ENCODE results near the gene ZNF622.

The ZNF622 gene

DNA sequence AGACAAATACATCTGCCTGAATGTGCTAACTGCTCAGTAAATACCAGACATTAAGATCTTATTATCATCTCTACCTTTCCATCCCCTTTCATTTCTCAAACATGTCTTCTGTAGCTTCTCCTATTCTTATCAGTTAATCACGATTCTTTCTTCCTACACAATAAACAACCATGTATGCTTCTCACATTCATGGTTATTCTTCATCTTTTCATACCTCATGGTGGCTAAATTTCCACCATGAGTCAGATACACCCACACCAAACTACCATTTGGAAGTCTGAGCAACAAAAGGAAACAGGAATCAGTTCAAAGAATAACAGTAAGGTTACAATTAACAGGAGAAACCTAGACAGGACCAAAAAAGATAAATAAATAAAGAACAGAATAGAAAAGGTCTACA is 7.7 kb downstream of the ZNF622 start:
- H3K9me3 ChIP-seq (ENCODE audit: low read length), result no peaks in the 10 kb centered on the region
- no peak overlapping the region for H3K4me3 ChIP-seq (ENCODE audit: low read depth, low read length, poor library complexity, severe bottlenecking)
- H3K36me3 ChIP-seq (ENCODE audit: insufficient read depth, low read length), result peaks cover 93% of the 10 kb centered on the region
- H3K4me2 ChIP-seq (ENCODE audit: low read length), result no peak overlapping the region
- H3K27me3 ChIP-seq (ENCODE audit: insufficient read depth, low read length), result no peaks in the 10 kb centered on the region
- H3F3A ChIP-seq (ENCODE audit: insufficient read depth, low read length), result no peaks in the 10 kb centered on the region
- H3K27ac ChIP-seq (ENCODE audit: low read depth, low read length, poor library complexity, severe bottlenecking), result no peak overlapping the region
- H2AFZ ChIP-seq (ENCODE audit: low read length), result no peak overlapping the region
- no peaks in the 10 kb centered on the region for H4K20me1 ChIP-seq (ENCODE audit: insufficient read depth, low read length)
- no peaks in the 10 kb centered on the region for H3K9me2 ChIP-seq (ENCODE audit: low read depth, low read length)
- peaks cover 12% of the 10 kb centered on the region; the same call in 1 of the 2 replicates for H3K79me2 ChIP-seq (ENCODE audit: insufficient read depth, low read length)
- H3K4me1 ChIP-seq (ENCODE audit: insufficient read depth, low read length, severe bottlenecking), result no peaks in the 10 kb centered on the region
- H3K9ac ChIP-seq (ENCODE audit: low read length), result no peak overlapping the region
- no peak for TF ChIP-seq EZH2 (IDR thresholded peaks at IDR 0.05; ENCODE audit: borderline replicate concordance, low read length)
- TF ChIP-seq, protein P1, sequence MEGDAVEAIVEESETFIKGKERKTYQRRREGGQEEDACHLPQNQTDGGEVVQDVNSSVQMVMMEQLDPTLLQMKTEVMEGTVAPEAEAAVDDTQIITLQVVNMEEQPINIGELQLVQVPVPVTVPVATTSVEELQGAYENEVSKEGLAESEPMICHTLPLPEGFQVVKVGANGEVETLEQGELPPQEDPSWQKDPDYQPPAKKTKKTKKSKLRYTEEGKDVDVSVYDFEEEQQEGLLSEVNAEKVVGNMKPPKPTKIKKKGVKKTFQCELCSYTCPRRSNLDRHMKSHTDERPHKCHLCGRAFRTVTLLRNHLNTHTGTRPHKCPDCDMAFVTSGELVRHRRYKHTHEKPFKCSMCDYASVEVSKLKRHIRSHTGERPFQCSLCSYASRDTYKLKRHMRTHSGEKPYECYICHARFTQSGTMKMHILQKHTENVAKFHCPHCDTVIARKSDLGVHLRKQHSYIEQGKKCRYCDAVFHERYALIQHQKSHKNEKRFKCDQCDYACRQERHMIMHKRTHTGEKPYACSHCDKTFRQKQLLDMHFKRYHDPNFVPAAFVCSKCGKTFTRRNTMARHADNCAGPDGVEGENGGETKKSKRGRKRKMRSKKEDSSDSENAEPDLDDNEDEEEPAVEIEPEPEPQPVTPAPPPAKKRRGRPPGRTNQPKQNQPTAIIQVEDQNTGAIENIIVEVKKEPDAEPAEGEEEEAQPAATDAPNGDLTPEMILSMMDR (IDR thresholded peaks at IDR 0.05; ENCODE audit: low read length), result no peak; the same call in 1 of the 2 replicates

DNA sequence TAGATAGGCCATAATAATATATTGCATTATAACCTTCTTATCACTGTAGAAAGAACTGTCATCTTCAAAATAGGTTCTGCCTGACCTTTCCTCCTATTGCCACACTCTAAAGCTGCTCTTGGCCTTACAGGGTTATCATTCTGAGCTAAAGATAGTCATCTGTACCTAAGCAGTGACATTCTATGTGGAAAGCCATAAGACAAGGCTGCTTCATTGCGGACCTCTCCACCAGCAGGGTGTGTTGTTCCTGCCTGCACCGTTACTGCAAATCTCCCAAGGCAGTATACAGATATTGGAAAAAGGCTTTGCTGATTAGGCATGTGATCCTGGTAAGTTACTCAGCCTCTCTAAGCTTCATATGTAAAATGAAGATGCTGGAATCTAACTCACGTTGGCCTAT is 8.1 kb downstream of the ZNF622 start:
- no peaks in the 10 kb centered on the region for H4K20me1 ChIP-seq (ENCODE audit: insufficient read depth, low read length)
- TF ChIP-seq, protein P1 (IDR thresholded peaks at IDR 0.05; ENCODE audit: low read length), result no peak; the same call in 1 of the 2 replicates
- TF ChIP-seq EZH2 (IDR thresholded peaks at IDR 0.05; ENCODE audit: borderline replicate concordance, low read length), result no peak
- H3K27me3 ChIP-seq (ENCODE audit: insufficient read depth, low read length), result no peaks in the 10 kb centered on the region
- H3K4me3 ChIP-seq (ENCODE audit: low read depth, low read length, poor library complexity, severe bottlenecking), result no peak overlapping the region
- H3K9me3 ChIP-seq (ENCODE audit: low read length), result no peaks in the 10 kb centered on the region
- no peak overlapping the region for H3K27ac ChIP-seq (ENCODE audit: low read depth, low read length, poor library complexity, severe bottlenecking)
- no peak overlapping the region for H3K9ac ChIP-seq (ENCODE audit: low read length)
- no peak overlapping the region for H2AFZ ChIP-seq (ENCODE audit: low read length)
- H3K36me3 ChIP-seq (ENCODE audit: insufficient read depth, low read length), result peaks cover 93% of the 10 kb centered on the region
- no peaks in the 10 kb centered on the region for H3F3A ChIP-seq (ENCODE audit: insufficient read depth, low read length)
- no peaks in the 10 kb centered on the region for H3K4me1 ChIP-seq (ENCODE audit: insufficient read depth, low read length, severe bottlenecking)
- no peaks in the 10 kb centered on the region for H3K9me2 ChIP-seq (ENCODE audit: low read depth, low read length)
- no peak overlapping the region for H3K4me2 ChIP-seq (ENCODE audit: low read length)
- H3K79me2 ChIP-seq (ENCODE audit: insufficient read depth, low read length), result peaks cover 12% of the 10 kb centered on the region; the same call in 1 of the 2 replicates

DNA sequence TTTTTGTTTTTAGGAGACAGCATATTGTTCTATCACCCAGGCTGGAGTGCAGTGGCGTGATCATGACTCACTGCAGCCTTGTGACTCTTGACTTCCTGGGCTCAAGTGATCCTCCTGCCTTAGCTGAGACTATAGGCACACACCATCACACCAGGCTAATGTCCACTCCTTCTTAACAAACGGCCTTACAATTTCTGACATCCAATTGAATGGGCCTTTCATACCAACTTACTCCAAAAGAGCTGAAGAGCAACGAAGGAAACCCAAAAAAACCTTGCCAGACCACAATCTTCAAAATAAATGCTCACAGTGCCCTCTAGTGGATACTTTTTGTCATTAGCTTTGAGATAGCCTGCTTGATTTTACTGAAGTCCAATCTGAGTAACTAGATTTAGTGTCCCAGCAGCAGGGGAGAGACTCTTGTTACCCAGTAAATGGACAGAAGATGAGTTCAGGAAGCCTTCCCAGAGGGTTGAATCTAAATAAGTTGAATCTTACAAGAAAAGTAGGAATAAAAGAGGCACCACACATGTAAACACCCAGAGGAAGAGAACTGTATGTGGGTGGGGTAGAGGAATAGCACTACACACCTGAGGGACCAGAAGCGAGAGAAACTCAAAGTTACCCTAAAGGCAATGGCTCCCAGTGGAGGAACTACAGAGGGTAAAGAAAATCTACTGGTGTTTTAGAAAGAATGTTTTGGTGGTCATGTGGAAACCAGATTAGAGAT is 9.3 kb downstream of the ZNF622 start:
- no peak overlapping the region for H3K27ac ChIP-seq (ENCODE audit: low read depth, low read length, poor library complexity, severe bottlenecking)
- peaks cover 12% of the 10 kb centered on the region; the same call in 1 of the 2 replicates for H3K79me2 ChIP-seq (ENCODE audit: insufficient read depth, low read length)
- H3K27me3 ChIP-seq (ENCODE audit: insufficient read depth, low read length), result no peaks in the 10 kb centered on the region
- H3K4me2 ChIP-seq (ENCODE audit: low read length), result no peak overlapping the region
- no peaks in the 10 kb centered on the region for H4K20me1 ChIP-seq (ENCODE audit: insufficient read depth, low read length)
- H3K36me3 ChIP-seq (ENCODE audit: insufficient read depth, low read length), result peaks cover 93% of the 10 kb centered on the region
- no peak overlapping the region for H3K9ac ChIP-seq (ENCODE audit: low read length)
- H3K4me3 ChIP-seq (ENCODE audit: low read depth, low read length, poor library complexity, severe bottlenecking), result no peak overlapping the region
- no peaks in the 10 kb centered on the region for H3K4me1 ChIP-seq (ENCODE audit: insufficient read depth, low read length, severe bottlenecking)
- H2AFZ ChIP-seq (ENCODE audit: low read length), result no peak overlapping the region
- TF ChIP-seq, protein P1 (IDR thresholded peaks at IDR 0.05; ENCODE audit: low read length), result peak; percentile 77
- no peak for TF ChIP-seq EZH2 (IDR thresholded peaks at IDR 0.05; ENCODE audit: borderline replicate concordance, low read length)
- no peaks in the 10 kb centered on the region for H3K9me2 ChIP-seq (ENCODE audit: low read depth, low read length)
- H3K9me3 ChIP-seq (ENCODE audit: low read length), result no peaks in the 10 kb centered on the region
- no peaks in the 10 kb centered on the region for H3F3A ChIP-seq (ENCODE audit: insufficient read depth, low read length)
